H9 (cell line): Measurements from ENCODE around the gene RDH14. TPM values are rescaled to one million over a fixed set of nuclear protein-coding genes. Genes with fewer than 3 reads are reported as not detected.

ENCODE experiments used
- DNase-seq: peaks from one replicate; pipeline ENCODE4 v3.0.0-alpha.2; 2017
- H2AFZ ChIP-seq: one replicate; pipeline ENCODE4 v1.6.1; 2013; ENCODE audit warnings: mild to moderate bottlenecking, low read length, control low read depth, moderate library complexity
- H2AK5ac ChIP-seq: 2 replicates; pipeline ENCODE4 v1.6.1; 2013; ENCODE audit warnings: low read length, control low read depth, mixed read lengths; ENCODE audit not compliant: insufficient read length
- H2BK120ac ChIP-seq: one replicate; pipeline ENCODE4 v1.6.1; 2013; ENCODE audit warnings: low read depth, mild to moderate bottlenecking, low read length, control low read depth, inconsistent platforms; ENCODE audit not compliant: poor library complexity, severe bottlenecking
- H2BK12ac ChIP-seq: 2 replicates; pipeline ENCODE4 v1.6.1; 2013; ENCODE audit warnings: low read length, control low read depth, mixed read lengths, low read depth; ENCODE audit not compliant: insufficient read length
- H2BK15ac ChIP-seq: 2 replicates; pipeline ENCODE4 v1.6.1; 2013; ENCODE audit warnings: low read depth, low read length, control low read depth
- H2BK20ac ChIP-seq: one replicate; pipeline ENCODE4 v1.6.1; 2013; ENCODE audit warnings: low read depth, mild to moderate bottlenecking, low read length, control low read depth, inconsistent platforms; ENCODE audit not compliant: poor library complexity, severe bottlenecking
- H2BK5ac ChIP-seq: 2 replicates; pipeline ENCODE4 v1.6.1; 2013; ENCODE audit warnings: low read length, control low read depth, mixed read lengths; ENCODE audit not compliant: insufficient read length
- H3K14ac ChIP-seq: 2 replicates; pipeline ENCODE4 v1.6.1; 2013; ENCODE audit warnings: low read length, control low read depth; ENCODE audit not compliant: insufficient read depth
- H3K18ac ChIP-seq: 2 replicates; pipeline ENCODE4 v1.6.1; 2013; ENCODE audit warnings: low read depth, mild to moderate bottlenecking, mixed read lengths, low read length, control low read depth; ENCODE audit not compliant: insufficient read length
- H3K23ac ChIP-seq: 2 replicates; pipeline ENCODE4 v1.6.1; 2013; ENCODE audit warnings: low read length, control low read depth, mixed read lengths, low read depth; ENCODE audit not compliant: insufficient read length
- H3K23me2 ChIP-seq: 2 replicates; pipeline ENCODE4 v1.6.1; 2013; ENCODE audit warnings: low read depth, mild to moderate bottlenecking, mixed read lengths, low read length, control low read depth; ENCODE audit not compliant: insufficient read length, poor library complexity, severe bottlenecking
- H3K27ac ChIP-seq: 2 replicates; pipeline ENCODE4 v1.5.1; 2013; ENCODE audit warnings: low read length, control low read depth, mixed read lengths, low read depth; ENCODE audit not compliant: insufficient read length
- H3K27me3 ChIP-seq: 2 replicates; pipeline ENCODE4 v1.6.1; 2013; ENCODE audit warnings: low read length, control low read depth, inconsistent platforms; ENCODE audit not compliant: insufficient read depth
- H3K4ac ChIP-seq: 2 replicates; pipeline ENCODE4 v1.6.1; 2013; ENCODE audit warnings: low read depth, mild to moderate bottlenecking, control low read depth, inconsistent platforms, low read length, moderate library complexity
- H3K4me1 ChIP-seq: 2 replicates; pipeline ENCODE4 v1.6.1; 2013; ENCODE audit warnings: low read length, control low read depth, inconsistent platforms; ENCODE audit not compliant: insufficient read depth
- H3K4me2 ChIP-seq: 2 replicates; pipeline ENCODE4 v1.6.1; 2013; ENCODE audit warnings: low read length, control low read depth, mixed read lengths; ENCODE audit not compliant: insufficient read length, insufficient read depth
- H3K56ac ChIP-seq: 2 replicates; pipeline ENCODE4 v1.6.1; 2013; ENCODE audit warnings: low read depth, mild to moderate bottlenecking, mixed read lengths, low read length, control low read depth; ENCODE audit not compliant: insufficient read length
- H3K79me1 ChIP-seq: 2 replicates; pipeline ENCODE4 v1.6.1; 2013; ENCODE audit warnings: low read depth, mild to moderate bottlenecking, moderate library complexity, low read length, control low read depth, inconsistent platforms; ENCODE audit not compliant: insufficient read depth, poor library complexity, severe bottlenecking
- H3K79me2 ChIP-seq: 2 replicates; pipeline ENCODE4 v1.6.1; 2013; ENCODE audit warnings: low read length, control low read depth, inconsistent platforms; ENCODE audit not compliant: insufficient read depth
- H3K9ac ChIP-seq: 2 replicates; pipeline ENCODE4 v1.6.1; 2013; ENCODE audit warnings: low read length, control low read depth, mixed read lengths; ENCODE audit not compliant: insufficient read length; ENCODE audit errors: extremely low read depth
- H3K9me3 ChIP-seq: one replicate; pipeline ENCODE4 v1.6.1; 2013; ENCODE audit warnings: low read depth, low read length, inconsistent platforms; ENCODE audit not compliant: control insufficient read depth
- H3T11ph ChIP-seq: one replicate; pipeline ENCODE4 v1.6.1; 2013; ENCODE audit warnings: mild to moderate bottlenecking, low read length, control low read depth, inconsistent platforms
- H4K20me1 ChIP-seq: one replicate; pipeline ENCODE4 v1.6.1; 2013; ENCODE audit not compliant: control insufficient read depth, insufficient read length, insufficient read depth
- H4K5ac ChIP-seq: 2 replicates; pipeline ENCODE4 v1.6.1; 2013; ENCODE audit warnings: low read depth, mild to moderate bottlenecking, mixed read lengths, low read length, control low read depth; ENCODE audit not compliant: insufficient read length
- H4K8ac ChIP-seq: replicated peaks from 2 replicates; pipeline ENCODE4 v1.6.1; 2013; ENCODE audit warnings: low read length, control low read depth, mixed read lengths, low read depth; ENCODE audit not compliant: insufficient read length
- H4K91ac ChIP-seq: 2 replicates; pipeline ENCODE4 v1.6.1; 2013; ENCODE audit warnings: low read depth, mild to moderate bottlenecking, moderate library complexity, mixed read lengths, low read length, control low read depth; ENCODE audit not compliant: insufficient read length
- H3K27ac Mint-ChIP-seq, 3 experiments: 2 replicates in 2 of 3; 3 replicates in 1 of 3; pipeline ENCODE4 v1.8.0; 2020 to 2021; ENCODE audit warnings: mixed read lengths in 3 of 3, mild to moderate bottlenecking in 1 of 3, moderate library complexity in 1 of 3
- H3K27me3 Mint-ChIP-seq: 2 replicates; pipeline ENCODE4 v1.8.0; 2021; ENCODE audit warnings: low read depth, mild to moderate bottlenecking, moderate library complexity, mixed read lengths
- H3K36me3 Mint-ChIP-seq, 3 experiments: 2 replicates in 2 of 3; 3 replicates in 1 of 3; pipeline ENCODE4 v1.8.0; 2020 to 2021; ENCODE audit warnings: low read depth in 3 of 3, mixed read lengths in 3 of 3; ENCODE audit not compliant: insufficient read depth in 1 of 3
- H3K4me1 Mint-ChIP-seq, 2 experiments: 2 replicates each; pipeline ENCODE4 v1.8.0; 2020; ENCODE audit warnings: mixed read lengths in 2 of 2
- H3K4me3 Mint-ChIP-seq, 2 experiments: 2 replicates in 1 of 2; 3 replicates in 1 of 2; pipeline ENCODE4 v1.8.0; 2020 to 2021; ENCODE audit warnings: mild to moderate bottlenecking in 2 of 2, mixed read lengths in 2 of 2, moderate library complexity in 1 of 2
- H3K9me3 Mint-ChIP-seq, 2 experiments: 2 replicates in 1 of 2; 3 replicates in 1 of 2; pipeline ENCODE4 v1.8.0; 2020; ENCODE audit warnings: mild to moderate bottlenecking in 2 of 2, mixed read lengths in 2 of 2, moderate library complexity in 1 of 2
- CTCF ChIP-seq: fragments of 200-600 bp; sonication (generic); conservative IDR thresholded peaks from 3 replicates; pipeline ENCODE4 v1.8.0; 2021; ENCODE audit warnings: antibody characterized with exemption, mild to moderate bottlenecking
- WGBS: extraction: QIAGEN DNeasy Blood & Tissue Kit; methylation state at CpG from one replicate; pipeline ENCODE4 v1.1.7; 2013; ENCODE audit warnings: missing lambda C conversion rate, low lambda C conversion rate, mixed read lengths; ENCODE audit not compliant: insufficient read length; ENCODE audit errors: extremely low coverage; 5-methylcytosine and 5-hydroxymethylcytosine counted together
- total RNA-seq: library from RNA; stranded (reverse); gene quantifications from 2 replicates; pipeline ENCODE4 v1.2.1, GENCODE V29; 2021

Gene RDH14
- total RNA-seq, 1 experiment from 2014 or later = 25.5 TPM

DNA sequence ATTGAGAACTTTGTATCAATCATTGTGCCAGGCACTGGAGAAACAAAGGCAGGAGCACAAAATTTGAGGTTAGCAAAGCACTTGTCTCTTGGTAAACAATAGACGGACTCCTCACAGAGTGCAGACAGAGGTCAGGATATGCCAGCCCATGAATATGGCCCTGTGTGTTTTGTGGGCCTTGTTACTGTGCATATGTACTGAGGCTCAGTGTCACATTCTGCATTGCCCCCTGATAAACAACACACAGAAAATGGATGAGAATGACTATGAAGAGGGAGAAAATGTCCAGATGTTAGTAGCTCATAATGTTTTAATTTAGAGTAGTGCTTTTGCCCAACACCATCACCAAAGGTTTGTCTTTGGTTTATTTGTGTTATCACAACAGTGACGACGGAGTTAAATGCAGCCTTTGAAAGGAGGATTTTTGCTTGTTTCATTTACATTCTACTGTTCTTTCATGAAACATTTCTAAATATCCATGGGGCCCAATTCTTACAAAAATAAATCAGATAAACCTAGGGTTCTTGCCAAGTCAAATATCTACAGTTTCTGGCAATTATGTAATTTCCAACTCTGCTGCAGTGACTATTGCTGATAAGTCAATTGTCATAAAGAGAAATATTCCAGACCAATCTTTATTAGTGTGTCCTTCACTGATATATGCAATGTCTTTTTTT is 43.5 kb upstream of the RDH14 start:
- Histone ChIP-seq H3K79me1 (no peaks in the 10 kb centered on the region), H3K56ac (no peak overlapping the region), H4K20me1 (no peaks in the 10 kb centered on the region), H3K14ac (no peak overlapping the region), H4K8ac (no peak overlapping the region), H2BK5ac (no peak overlapping the region), H3K4ac (no peak overlapping the region), H2AFZ (no peak overlapping the region), H3K79me2 (no peaks in the 10 kb centered on the region), H3K18ac (no peak overlapping the region), H3K23ac (no peak overlapping the region), H2BK120ac (no peak overlapping the region), H3K27ac (no peak overlapping the region), H3K4me1 (0 out of 2 replicates have a peak, but pooled peaks cover 2% of the 10 kb centered on the region), H3K9ac (no peak overlapping the region), H2AK5ac (no peak overlapping the region), H2BK12ac (no peak overlapping the region), H2BK20ac (no peak overlapping the region), H4K5ac (no peak overlapping the region), H2BK15ac (no peak overlapping the region), H3K4me2 (no peak overlapping the region), H4K91ac (no peak overlapping the region), H3T11ph (no peak overlapping the region), H3K27me3 (no peaks in the 10 kb centered on the region), H3K23me2 (no peaks in the 10 kb centered on the region), H3K9me3 (no peaks in the 10 kb centered on the region)
- no peak for TF ChIP-seq CTCF
- H3K9me3 Mint-ChIP-seq = no peaks in the 10 kb centered on the region; a peak in 1 of 5 replicates
- no peaks in the 10 kb centered on the region for H3K36me3 Mint-ChIP-seq
- no peaks in the 10 kb centered on the region for H3K27me3 Mint-ChIP-seq
- DNase-seq = no peak
- WGBS = no CpG with 5 or more reads among the region's 3 CpGs
- no peak overlapping the region; a peak in 1 of 7 replicates for H3K27ac Mint-ChIP-seq
- H3K4me3 Mint-ChIP-seq = no peak overlapping the region
- H3K4me1 Mint-ChIP-seq = peaks cover 0 to 2% of the 10 kb centered on the region in 2 experiments; a peak in 2 of 4 replicates
